OCI-LY1 (cell line): ENCODE measurements around the gene PID1.

Experiments
- EZH2 ChIP-seq: fragments of 200-600 bp; sonication (generic), shearing (Covaris generic); IDR thresholded peaks from 2 replicates; pipeline ENCODE4 v1.8.0; 2017; ENCODE audit warnings: borderline replicate concordance, mixed run types, mild to moderate bottlenecking, antibody characterized with exemption, low read length, moderate library complexity, mixed read lengths
- TF ChIP-seq, protein P1 (sequence below): fragments of 200-600 bp; sonication (generic), shearing (Covaris generic); IDR thresholded peaks from 2 replicates; pipeline ENCODE4 v1.5.1; 2017; ENCODE audit warnings: mild to moderate bottlenecking, antibody characterized with exemption, low read length, moderate library complexity, mixed read lengths

DNA sequence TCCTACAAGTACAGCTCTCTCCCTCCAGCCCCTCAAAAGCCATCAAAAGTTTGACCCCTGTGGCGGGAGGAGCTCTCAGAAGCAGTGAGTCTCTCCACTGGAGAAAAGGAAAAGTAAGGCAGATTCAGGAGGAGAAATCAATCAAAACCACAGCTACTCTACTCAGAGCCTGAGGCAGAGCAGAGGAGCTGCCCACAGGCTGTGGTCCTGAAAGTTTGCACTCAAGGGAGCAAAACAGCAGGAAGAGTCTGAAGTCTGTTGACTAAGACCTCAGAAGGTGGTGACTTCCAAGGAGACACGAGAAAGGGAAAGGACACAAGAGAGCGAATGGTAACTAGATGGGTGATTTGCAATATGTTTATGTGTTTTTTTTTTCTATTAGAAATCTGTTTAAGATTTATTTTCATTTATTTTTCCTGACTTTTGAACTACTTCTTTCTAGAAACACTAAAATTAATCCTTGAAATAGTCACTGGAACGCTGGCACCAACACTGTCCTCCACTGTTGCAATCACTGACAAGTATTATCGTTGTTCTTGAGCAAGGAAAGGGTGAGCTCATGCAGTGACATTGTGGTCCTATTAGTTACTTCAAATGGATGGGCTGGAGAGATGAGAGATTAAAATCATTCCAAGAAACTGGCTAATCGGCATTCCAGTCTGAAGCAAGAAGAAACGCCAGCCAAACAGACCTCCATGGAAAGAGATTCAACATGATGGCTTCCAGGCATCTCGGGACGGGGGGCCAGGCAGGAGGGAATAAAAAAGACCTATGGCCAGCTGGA is 35.8 kb downstream of the PID1 start:
- TF ChIP-seq, protein P1, sequence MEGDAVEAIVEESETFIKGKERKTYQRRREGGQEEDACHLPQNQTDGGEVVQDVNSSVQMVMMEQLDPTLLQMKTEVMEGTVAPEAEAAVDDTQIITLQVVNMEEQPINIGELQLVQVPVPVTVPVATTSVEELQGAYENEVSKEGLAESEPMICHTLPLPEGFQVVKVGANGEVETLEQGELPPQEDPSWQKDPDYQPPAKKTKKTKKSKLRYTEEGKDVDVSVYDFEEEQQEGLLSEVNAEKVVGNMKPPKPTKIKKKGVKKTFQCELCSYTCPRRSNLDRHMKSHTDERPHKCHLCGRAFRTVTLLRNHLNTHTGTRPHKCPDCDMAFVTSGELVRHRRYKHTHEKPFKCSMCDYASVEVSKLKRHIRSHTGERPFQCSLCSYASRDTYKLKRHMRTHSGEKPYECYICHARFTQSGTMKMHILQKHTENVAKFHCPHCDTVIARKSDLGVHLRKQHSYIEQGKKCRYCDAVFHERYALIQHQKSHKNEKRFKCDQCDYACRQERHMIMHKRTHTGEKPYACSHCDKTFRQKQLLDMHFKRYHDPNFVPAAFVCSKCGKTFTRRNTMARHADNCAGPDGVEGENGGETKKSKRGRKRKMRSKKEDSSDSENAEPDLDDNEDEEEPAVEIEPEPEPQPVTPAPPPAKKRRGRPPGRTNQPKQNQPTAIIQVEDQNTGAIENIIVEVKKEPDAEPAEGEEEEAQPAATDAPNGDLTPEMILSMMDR = no peak
- no peak for TF ChIP-seq EZH2
